Brain microvascular endothelial cell (primary cell): ENCODE measurements around the gene KLC4.

ENCODE experiments used
- DNase-seq: peaks from one replicate; pipeline ENCODE4 v3.0.0-alpha.2; 2020
- H3K27ac ChIP-seq: fragments of 250-450 bp; sonication (Bioruptor Pico); 2 replicates; pipeline ENCODE4 v1.5.1; 2020; ENCODE audit warnings: mild to moderate bottlenecking, moderate library complexity
- H3K27me3 ChIP-seq: fragments of 250-450 bp; sonication (Bioruptor Pico); replicated peaks from 2 replicates; pipeline ENCODE4 v1.5.1; 2020; ENCODE audit warnings: mild to moderate bottlenecking
- H3K36me3 ChIP-seq: fragments of 250-450 bp; sonication (Bioruptor Pico); replicated peaks from 2 replicates; pipeline ENCODE4 v1.5.1; 2020; ENCODE audit warnings: mild to moderate bottlenecking
- H3K4me3 ChIP-seq: 2 replicates; pipeline ENCODE4 v1.5.1; 2011; ENCODE audit warnings: low read depth, mild to moderate bottlenecking, control low read depth, low read length, moderate library complexity
- in situ Hi-C: cut with HindIII; loops from 2 replicates; pipeline ENCODE4 v1.10.0; 2017; ENCODE audit warnings: low sequenced_read_pairs, low pct_ligation_motif_present
- TF ChIP-seq, protein P1 (sequence below): IDR thresholded peaks from 2 replicates; pipeline ENCODE4 v1.5.1; 2011; ENCODE audit warnings: low read depth, mild to moderate bottlenecking, moderate library complexity, low read length, control low read depth, inconsistent platforms; ENCODE audit errors: missing control alignments

The KLC4 gene

DNA sequence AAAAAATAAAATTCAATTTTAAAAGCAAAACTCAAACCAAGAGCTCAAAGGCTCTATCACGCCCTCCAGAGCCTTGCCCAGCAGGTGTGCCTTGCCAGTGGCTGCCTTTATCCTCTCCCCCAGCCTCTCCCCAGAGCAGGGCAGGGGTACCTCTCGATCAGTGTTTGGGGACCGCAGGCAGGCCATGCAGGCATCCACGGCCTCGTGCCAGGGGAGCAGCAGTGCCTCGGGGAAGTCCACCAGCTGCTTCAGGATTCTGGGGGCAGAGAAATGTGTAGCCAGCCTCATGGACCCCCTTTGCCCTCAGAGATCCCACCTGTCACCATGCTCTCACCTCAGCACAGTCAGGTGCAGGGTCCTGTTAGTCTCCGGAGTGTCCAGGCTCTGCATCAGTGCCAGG, 11.4 kb upstream of the KLC4 start:
- Histone ChIP-seq H3K4me3 (no peak overlapping the region), H3K36me3 (peaks cover 43% of the 10 kb centered on the region), H3K27ac (no peak overlapping the region), H3K27me3 (no peaks in the 10 kb centered on the region)
- no peak for DNase-seq
- TF ChIP-seq, protein P1, sequence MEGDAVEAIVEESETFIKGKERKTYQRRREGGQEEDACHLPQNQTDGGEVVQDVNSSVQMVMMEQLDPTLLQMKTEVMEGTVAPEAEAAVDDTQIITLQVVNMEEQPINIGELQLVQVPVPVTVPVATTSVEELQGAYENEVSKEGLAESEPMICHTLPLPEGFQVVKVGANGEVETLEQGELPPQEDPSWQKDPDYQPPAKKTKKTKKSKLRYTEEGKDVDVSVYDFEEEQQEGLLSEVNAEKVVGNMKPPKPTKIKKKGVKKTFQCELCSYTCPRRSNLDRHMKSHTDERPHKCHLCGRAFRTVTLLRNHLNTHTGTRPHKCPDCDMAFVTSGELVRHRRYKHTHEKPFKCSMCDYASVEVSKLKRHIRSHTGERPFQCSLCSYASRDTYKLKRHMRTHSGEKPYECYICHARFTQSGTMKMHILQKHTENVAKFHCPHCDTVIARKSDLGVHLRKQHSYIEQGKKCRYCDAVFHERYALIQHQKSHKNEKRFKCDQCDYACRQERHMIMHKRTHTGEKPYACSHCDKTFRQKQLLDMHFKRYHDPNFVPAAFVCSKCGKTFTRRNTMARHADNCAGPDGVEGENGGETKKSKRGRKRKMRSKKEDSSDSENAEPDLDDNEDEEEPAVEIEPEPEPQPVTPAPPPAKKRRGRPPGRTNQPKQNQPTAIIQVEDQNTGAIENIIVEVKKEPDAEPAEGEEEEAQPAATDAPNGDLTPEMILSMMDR, result no peak
- in situ Hi-C loops, result no loop called here

DNA sequence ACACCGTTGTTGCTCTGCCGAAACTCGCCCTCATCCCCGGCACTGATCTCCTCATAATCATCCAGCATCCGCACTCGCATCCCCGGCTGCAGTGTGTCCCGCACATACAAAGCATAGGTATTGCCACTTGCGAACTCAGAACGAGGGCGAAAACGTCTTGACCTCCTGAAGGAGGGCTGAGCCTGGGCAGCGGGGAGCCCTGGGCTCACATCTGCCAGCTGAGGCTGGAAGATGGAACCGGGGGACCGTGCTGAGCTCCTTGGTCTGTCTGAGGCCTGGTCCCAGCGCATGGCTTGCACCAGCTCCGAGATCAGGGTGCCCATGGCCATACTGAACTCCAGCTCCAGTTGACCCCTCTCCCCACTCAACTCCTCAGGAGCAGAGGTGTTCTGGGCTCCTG, 8.4 kb upstream of the KLC4 start:
- H3K36me3 ChIP-seq, result peaks cover 26% of the 10 kb centered on the region
- no peak for DNase-seq
- in situ Hi-C loops, result no loop called here
- no peak overlapping the region for H3K4me3 ChIP-seq
- TF ChIP-seq, protein P1, result no peak
- no peaks in the 10 kb centered on the region for H3K27me3 ChIP-seq
- H3K27ac ChIP-seq, result no peak overlapping the region

DNA sequence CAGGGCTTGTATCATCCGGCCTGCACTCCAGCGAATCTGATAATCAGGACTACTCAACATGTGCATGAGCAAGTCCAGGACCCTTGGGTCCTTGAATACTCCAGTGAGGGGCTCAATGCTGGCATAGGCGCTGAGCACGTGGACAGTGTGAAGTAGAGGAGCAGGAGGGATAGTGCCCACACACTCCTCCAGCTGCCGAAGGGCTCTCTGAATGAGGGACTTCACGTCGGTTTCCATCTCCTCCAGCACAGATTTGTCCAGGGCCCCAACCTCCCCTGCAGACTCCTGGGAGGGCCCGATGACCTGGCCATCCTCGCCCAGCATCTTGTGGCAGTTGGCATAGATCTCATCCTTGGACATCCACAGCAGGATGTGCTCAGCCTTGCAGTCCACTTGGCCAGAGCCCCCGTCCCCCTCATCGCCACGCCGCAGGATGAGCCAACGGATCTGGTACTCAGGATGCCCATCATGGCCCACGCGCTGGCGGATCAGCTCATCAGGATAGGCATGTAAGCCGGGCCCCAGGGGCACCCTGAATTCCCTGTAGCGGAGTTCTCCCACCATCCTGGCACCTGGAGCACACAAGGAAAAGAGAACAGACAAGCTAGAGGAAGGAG, 7.1 kb upstream of the KLC4 start:
- TF ChIP-seq, protein P1, result no peak
- no peaks in the 10 kb centered on the region for H3K27me3 ChIP-seq
- peak overlapping the region; percentile 85 for H3K4me3 ChIP-seq
- in situ Hi-C loops, result no loop called here
- DNase-seq, result no peak
- H3K27ac ChIP-seq, result no peak overlapping the region
- H3K36me3 ChIP-seq, result peaks cover 20% of the 10 kb centered on the region

DNA sequence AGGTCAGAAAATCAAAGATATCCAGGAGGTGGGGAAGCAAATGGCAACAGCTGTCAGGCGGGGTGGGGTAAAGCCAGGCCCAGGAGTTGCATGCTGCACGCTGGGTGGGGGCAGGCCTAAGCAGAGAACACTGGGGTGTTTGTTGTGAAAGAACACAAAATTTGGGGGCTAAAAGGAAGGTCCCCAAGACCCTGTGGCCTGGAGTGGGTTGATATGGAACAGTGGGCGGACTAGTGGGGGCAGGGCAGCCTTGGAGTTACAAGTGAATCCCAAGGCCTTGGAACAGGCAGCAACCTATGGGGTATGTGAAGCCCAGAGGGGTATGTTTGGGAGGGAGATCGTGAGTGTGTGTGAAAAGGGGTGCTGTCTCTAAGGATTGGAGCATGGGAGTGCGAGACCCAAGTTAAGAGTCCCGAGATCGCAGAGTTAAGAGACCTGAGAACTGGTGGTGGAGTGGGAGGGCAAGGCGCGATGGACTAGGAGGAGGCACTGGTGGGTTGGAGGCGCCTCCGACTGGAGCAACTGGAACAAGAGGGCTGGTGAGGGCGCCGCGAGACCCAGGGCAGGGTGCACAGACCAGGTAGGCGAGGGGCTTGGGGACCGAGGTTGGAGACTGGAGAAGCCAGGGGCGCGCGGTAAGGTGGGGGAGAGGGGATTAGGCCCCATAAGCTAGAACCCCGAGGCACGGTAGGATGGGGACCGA, 6.4 kb upstream of the KLC4 start:
- in situ Hi-C loops, result no loop called here
- H3K36me3 ChIP-seq, result peaks cover 23% of the 10 kb centered on the region
- TF ChIP-seq, protein P1, result no peak
- peak; percentile 12 for DNase-seq
- H3K4me3 ChIP-seq, result peak overlapping the region; percentile 85
- peak overlapping the region; percentile 94 for H3K27ac ChIP-seq
- H3K27me3 ChIP-seq, result no peaks in the 10 kb centered on the region

DNA sequence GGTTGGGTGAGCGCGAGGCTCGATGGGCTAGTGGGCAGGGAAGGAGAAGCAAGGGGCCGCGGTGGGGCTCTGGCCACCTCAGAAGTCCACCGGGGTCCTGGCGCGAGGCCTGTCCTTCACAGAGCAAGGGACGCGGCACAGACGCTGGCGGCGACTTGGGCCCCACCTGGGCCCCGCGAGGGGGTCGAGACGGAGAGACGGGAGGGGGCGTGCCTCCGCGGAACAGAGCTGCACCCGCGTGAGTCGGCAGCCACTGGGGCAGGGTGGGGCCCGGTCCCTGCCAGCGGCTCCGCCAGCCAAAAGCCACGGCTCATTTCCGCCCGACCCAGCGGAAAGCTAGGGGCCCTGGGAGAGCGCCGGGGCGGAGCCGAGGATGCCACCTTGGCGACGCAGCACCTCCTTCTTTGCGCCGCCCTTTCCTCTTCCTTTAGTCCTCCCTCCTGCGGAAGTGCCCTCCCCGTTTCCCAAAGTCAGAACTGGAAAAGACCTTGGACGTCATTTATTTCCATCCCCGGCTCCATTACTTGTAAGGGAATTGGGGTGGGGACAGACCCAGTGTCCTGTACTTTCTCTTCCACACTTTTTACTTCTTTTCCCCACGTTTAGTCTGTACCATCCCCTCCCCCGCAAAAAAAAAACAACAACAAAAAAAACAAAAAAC, 5.8 kb upstream of the KLC4 start, which contains the start of gene CUL7:
CUL7 (minus strand) TSS at position 307 of the 661 bp plus-strand sequence. CDS start 1,063 bp downstream, outside the sequence.
- DNase-seq, result peak; percentile 84
- peak within 1 kb of the TSS; percentile 85 for H3K4me3 ChIP-seq
- H3K27ac ChIP-seq, result peak within 1 kb of the TSS; percentile 94
- TF ChIP-seq, protein P1, result no peak
- in situ Hi-C loops, result no loop called here
- no peaks in the 10 kb centered on the region for H3K27me3 ChIP-seq
- H3K36me3 ChIP-seq, result peaks cover 21% of the 10 kb centered on the region
